MCF 10A (cell line): ENCODE measurements around the gene ARL15. TPM values are rescaled to one million over a fixed set of nuclear protein-coding genes. Genes with fewer than 3 reads are reported as not detected.

Experiments
- BruUV-seq: library from RNA; stranded (reverse); fragments of 400-500 nt; replicated peaks from 2 replicates; lab custom pipeline; 2021; lab: Mats Ljungman, UMichigan
- CTCF ChIA-PET: fragments of 300-600 bp; sonication (Branson Sonifier 250); formaldehyde crosslinking; extraction: SDS; loops from one replicate; lab custom pipeline; 2021; ENCODE audit warnings: antibody characterized with exemption, inconsistent platforms; lab: Yijun Ruan, JAX
- POLR2A ChIA-PET: fragments of 300-600, 350-650 bp; sonication (Branson Sonifier 250); formaldehyde crosslinking; extraction: SDS; loops from one replicate; lab custom pipeline; 2020; ENCODE audit warnings: antibody characterized with exemption, inconsistent platforms; lab: Yijun Ruan, JAX
- DNase-seq: peaks from one replicate; pipeline ENCODE4 v3.0.0-alpha.2; 2018; ENCODE audit not compliant: unreplicated experiment
- H3K27ac Mint-ChIP-seq: one replicate; pipeline ENCODE4 v1.8.0; 2022; ENCODE audit warnings: mild to moderate bottlenecking, low read depth, mixed read lengths; ENCODE audit not compliant: unreplicated experiment
- H3K27me3 Mint-ChIP-seq: one replicate; pipeline ENCODE4 v1.8.0; 2022; ENCODE audit warnings: mixed read lengths; ENCODE audit not compliant: insufficient read depth, unreplicated experiment
- H3K36me3 Mint-ChIP-seq: one replicate; pipeline ENCODE4 v1.8.0; 2022; ENCODE audit warnings: mild to moderate bottlenecking, moderate library complexity, mixed read lengths; ENCODE audit not compliant: insufficient read depth, unreplicated experiment
- H3K4me1 Mint-ChIP-seq: one replicate; pipeline ENCODE4 v1.8.0; 2022; ENCODE audit warnings: mixed read lengths; ENCODE audit not compliant: insufficient read depth, unreplicated experiment
- H3K4me3 Mint-ChIP-seq: one replicate; pipeline ENCODE4 v1.8.0; 2022; ENCODE audit warnings: mild to moderate bottlenecking, moderate library complexity, mixed read lengths; ENCODE audit not compliant: unreplicated experiment
- H3K9me3 Mint-ChIP-seq: one replicate; pipeline ENCODE4 v1.8.0; 2022; ENCODE audit warnings: mixed read lengths; ENCODE audit not compliant: unreplicated experiment
- CTCF ChIP-seq: fragments of 200-600 bp; IDR thresholded peaks from one replicate; pipeline ENCODE4 v1.8.0; 2022; ENCODE audit warnings: antibody characterized with exemption, mild to moderate bottlenecking; ENCODE audit not compliant: unreplicated experiment
- intact Hi-C: fragments of 100-400 bp; cut with micrococcal nuclease; formaldehyde crosslinking; loops from 2 replicates; pipeline ENCODE4 v1.14.1; 2022
- total RNA-seq: library from RNA; stranded (reverse); gene quantifications from 2 replicates; pipeline ENCODE4 v1.2.3, GENCODE V29; 2022

Gene ARL15
- total RNA-seq, 1 experiment from 2014 or later, result 11.3 TPM

GRCh38 chr5:53902296-53902907, 408.0 kb downstream of the ARL15 start:
- intact Hi-C loops, result no loop called here
- CTCF ChIA-PET, result interaction anchor here (0.9 to 1.7 kb wide), 2 partner anchors 14 to 17 kb away, joined by 4 read pairs; no protein-coding TSS in a partner anchor
- Mint-ChIP-seq H3K27me3 (no peaks in the 10 kb centered on the region), H3K9me3 (no peaks in the 10 kb centered on the region), H3K36me3 (no peaks in the 10 kb centered on the region), H3K27ac (no peak overlapping the region), H3K4me1 (no peaks in the 10 kb centered on the region), H3K4me3 (no peak overlapping the region)
- no peak for DNase-seq
- TF ChIP-seq CTCF, result no peak
- POLR2A ChIA-PET, result no interaction called here
- BruUV-seq, result no TSS peak

DNA sequence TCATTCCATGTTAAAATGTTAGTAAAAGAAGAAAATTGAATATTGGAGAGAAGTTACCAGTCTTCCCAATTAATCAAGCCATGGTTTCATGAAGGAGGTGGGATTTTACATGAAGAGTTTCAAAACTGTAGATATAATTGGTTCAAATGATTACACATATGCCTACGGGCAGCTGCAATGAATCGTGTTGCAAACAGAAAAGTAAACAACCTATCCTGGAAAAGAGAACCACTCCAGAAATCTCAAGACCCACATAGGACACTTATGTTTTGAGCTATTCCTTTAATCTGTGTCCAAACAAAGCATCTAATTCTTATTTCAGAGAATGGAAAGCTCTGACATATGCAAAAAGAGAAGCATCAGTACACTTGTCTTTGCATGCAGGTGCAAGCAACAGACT, 409.7 kb downstream of the ARL15 start:
- no peaks in the 10 kb centered on the region for H3K4me1 Mint-ChIP-seq
- POLR2A ChIA-PET, result no interaction called here
- H3K36me3 Mint-ChIP-seq, result no peaks in the 10 kb centered on the region
- no peaks in the 10 kb centered on the region for H3K27me3 Mint-ChIP-seq
- no peak for TF ChIP-seq CTCF
- DNase-seq, result no peak
- no peak overlapping the region for H3K4me3 Mint-ChIP-seq
- H3K9me3 Mint-ChIP-seq, result no peaks in the 10 kb centered on the region
- CTCF ChIA-PET, result interaction anchor here (0.6 to 1.1 kb wide), 3 partner anchors 10 to 12 kb away, joined by 3 read pairs; no protein-coding TSS in a partner anchor
- no TSS peak for BruUV-seq
- intact Hi-C loops, result no loop called here
- H3K27ac Mint-ChIP-seq, result no peak overlapping the region

DNA sequence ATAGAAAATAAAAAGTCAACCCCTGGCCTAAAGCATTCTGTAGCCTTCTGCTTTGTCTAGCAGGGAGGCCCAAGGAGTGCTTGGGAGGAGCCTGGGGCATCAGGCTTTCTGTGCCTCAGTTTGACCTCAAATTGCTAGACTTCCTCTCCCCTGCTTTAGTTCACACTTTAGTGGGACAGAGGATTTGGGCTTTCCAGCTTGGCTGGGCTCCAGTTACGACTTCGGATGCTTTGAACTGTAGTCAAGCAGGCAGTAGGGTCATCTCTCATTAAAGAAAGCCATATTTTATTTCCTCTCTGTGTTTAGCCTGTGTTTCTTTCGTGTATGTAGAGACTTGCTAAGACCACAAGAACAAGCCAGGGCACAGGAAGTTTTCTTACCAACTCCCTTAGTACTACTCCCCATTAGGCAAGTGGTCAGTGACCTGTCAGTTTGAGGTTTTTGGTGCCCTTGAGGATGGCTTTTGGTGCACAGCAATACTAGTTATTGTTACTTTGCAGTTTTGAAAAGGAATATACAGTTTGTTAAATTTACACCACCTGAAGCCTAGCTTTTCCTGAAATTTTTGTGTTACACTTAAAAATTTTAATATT, 415.2 kb downstream of the ARL15 start:
- POLR2A ChIA-PET, result no interaction called here
- Mint-ChIP-seq H3K36me3 (peaks cover 5% of the 10 kb centered on the region), H3K9me3 (no peaks in the 10 kb centered on the region), H3K27ac (no peak overlapping the region), H3K4me1 (no peaks in the 10 kb centered on the region), H3K4me3 (no peak overlapping the region), H3K27me3 (no peaks in the 10 kb centered on the region)
- DNase-seq, result no peak
- BruUV-seq, result no TSS peak
- no peak for TF ChIP-seq CTCF
- CTCF ChIA-PET, result no interaction called here
- intact Hi-C loops, result no loop called here

GRCh38 chr5:53893626-53894025, 416.7 kb downstream of the ARL15 start:
- Mint-ChIP-seq H3K4me1 (no peaks in the 10 kb centered on the region), H3K27me3 (no peaks in the 10 kb centered on the region), H3K36me3 (peaks cover 5% of the 10 kb centered on the region), H3K4me3 (no peak overlapping the region), H3K9me3 (no peaks in the 10 kb centered on the region), H3K27ac (no peak overlapping the region)
- ChIA-PET CTCF (no interaction called here), POLR2A (no interaction called here)
- no peak for TF ChIP-seq CTCF
- DNase-seq, result no peak
- BruUV-seq, result no TSS peak
- intact Hi-C loops, result no loop called here
